Left lung (tissue), 10 donors: ENCODE measurements around the gene BCAT1. TPM values are rescaled to one million over a fixed set of nuclear protein-coding genes. Genes with fewer than 3 reads are reported as not detected.
"Not testable (repeated sequence)": the region's sequence is repeated elsewhere in the genome, so short reads cannot be mapped to it uniquely, and the experiment has no call there.

Experiments used
- ATAC-seq: fragments of 200-7000 bp; cut with Tn5 transposase; one replicate; pipeline ENCODE4 v1.9.1; 2020; ENCODE audit warnings: moderate library complexity
- DNase-seq, 4 donors: peaks; one replicate each; pipeline ENCODE4 v3.0.0-alpha.2; 2013 to 2020
- H3K27ac ChIP-seq, 2 donors: fragments of 200-600 bp; sonication (generic) in 1 of 2; one replicate each; pipeline versions ENCODE4 v1.5.0 to v1.8.0; 2020 to 2021
- H3K27me3 ChIP-seq, 2 donors: fragments of 200-600 bp; sonication (generic) in 1 of 2; one replicate each; pipeline versions ENCODE4 v1.5.0 to v1.8.0; 2020 to 2021
- H3K36me3 ChIP-seq, 2 donors: fragments of 200-600 bp; sonication (generic) in 1 of 2; one replicate each; pipeline versions ENCODE4 v1.5.0 to v1.8.0; 2020 to 2021
- H3K4me1 ChIP-seq, 2 donors: fragments of 200-600 bp; one replicate each; pipeline ENCODE4 v1.8.0; 2021
- H3K4me3 ChIP-seq, 2 donors: fragments of 200-600 bp; sonication (generic) in 1 of 2; one replicate each; pipeline versions ENCODE4 v1.5.0 to v1.8.0; 2020 to 2021; ENCODE audit warnings: mild to moderate bottlenecking in 1 of 2
- H3K9me3 ChIP-seq, 2 donors: fragments of 200-600 bp; sonication (generic) in 1 of 2; one replicate each; pipeline versions ENCODE4 v1.5.0 to v1.8.0; 2020 to 2021
- CTCF ChIP-seq, 2 donors: fragments of 200-600 bp; sonication (generic) in 1 of 2; IDR thresholded peaks; one replicate each; pipeline versions ENCODE4 v1.5.0 to v1.8.0; 2021; ENCODE audit warnings: antibody characterized with exemption in 2 of 2
- intact Hi-C, 2 donors: fragments of 100-400 bp; cut with DNase I; formaldehyde crosslinking; loops; one replicate each; pipeline versions ENCODE4 v1.11.2 to v1.14.2; 2022
- polyA plus RNA-seq, 6 donors: library from polyadenylated mRNA; unstranded; fragments of 120-200 nt; gene quantifications; one replicate each; pipeline ENCODE4 v1.2.1, GENCODE V29; 2013; ENCODE audit not compliant: insufficient read length in 6 of 6
- total RNA-seq, 2 donors: library from RNA; stranded (reverse); fragmentation: NEBNext Ultra II Directional; extraction: Animal tissue kit (Norgen Biotek cat#: 25700); gene quantifications; one replicate each; pipeline ENCODE4 v1.2.1, GENCODE V29; 2021
- donor health status: DM: no; HTN: yes; CAD: no.
- donor health status: DM: no; HTN: no; CAD: no.

BCAT1 gene
- total and polyA plus RNA-seq, 8 donors, result 29.3 to 131 (median 39.5) TPM

- TF ChIP-seq CTCF (IDR thresholded peaks at IDR 0.05), result no peak
- Histone ChIP-seq H3K9me3 (no peaks in the 10 kb centered on the region), H3K27me3 (no peaks in the 10 kb centered on the region), H3K4me3 (no peak overlapping the region), H3K27ac (no peak overlapping the region), H3K4me1 (no peaks in the 10 kb centered on the region), H3K36me3 (no peaks in the 10 kb centered on the region)
- no peak for ATAC-seq
- no peak for DNase-seq
- intact Hi-C loops, result no loop called here
Measured at GRCh38 chr12:24937553-24938244, 11.2 kb downstream of the BCAT1 start.

GRCh38 chr12:24933694-24934407, 15.1 kb downstream of the BCAT1 start:
- no peaks in the 10 kb centered on the region for H3K36me3 ChIP-seq
- no peak overlapping the region for H3K27ac ChIP-seq
- H3K9me3 ChIP-seq, result no peaks in the 10 kb centered on the region
- no peaks in the 10 kb centered on the region for H3K4me1 ChIP-seq
- H3K4me3 ChIP-seq, result no peak overlapping the region
- no peaks in the 10 kb centered on the region for H3K27me3 ChIP-seq
- intact Hi-C loops, result no loop called here
- no peak for TF ChIP-seq CTCF (IDR thresholded peaks at IDR 0.05)
- no peak for DNase-seq
- no peak for ATAC-seq

DNA sequence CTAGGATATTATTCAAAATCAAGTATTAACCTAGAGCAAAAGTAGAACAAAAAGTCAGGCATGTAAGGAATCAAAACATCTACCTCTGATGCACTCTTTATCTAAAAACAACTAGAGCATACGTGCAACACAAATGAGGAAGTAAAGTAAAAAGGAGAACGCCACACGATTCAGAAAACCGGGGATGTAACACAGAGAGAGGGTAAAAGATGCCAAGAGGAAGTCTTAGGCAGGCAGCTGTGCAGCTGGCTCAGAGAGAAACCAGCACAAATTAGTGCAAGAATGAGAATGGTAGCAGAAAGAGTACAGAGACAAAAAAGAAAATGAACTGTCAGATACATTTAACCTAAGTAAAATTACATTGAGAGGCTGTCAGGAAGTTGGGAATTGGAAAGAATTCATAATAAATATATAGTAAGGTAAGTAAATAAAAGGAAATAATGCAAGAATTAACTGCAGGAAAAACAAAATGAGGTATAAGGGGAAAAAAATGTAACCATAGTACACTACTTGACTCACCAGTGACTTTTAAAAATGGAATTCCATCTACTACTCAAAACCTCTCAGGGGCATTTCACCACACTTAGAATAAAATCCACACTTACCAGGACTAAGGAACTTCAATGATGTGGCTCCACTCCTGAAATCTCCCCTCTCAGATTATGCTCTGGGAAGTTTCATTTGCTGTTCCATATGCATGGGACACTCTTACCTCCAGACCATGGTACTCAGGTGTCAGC, 17.1 kb downstream of the BCAT1 start:
- intact Hi-C loops, result no loop called here
- no peak for DNase-seq
- TF ChIP-seq CTCF (IDR thresholded peaks at IDR 0.05), result no peak
- no peaks in the 10 kb centered on the region for H3K4me1 ChIP-seq
- peak overlapping the region in 1 of 2 donors; percentile 31 for H3K27ac ChIP-seq
- H3K36me3 ChIP-seq, result no peaks in the 10 kb centered on the region
- H3K4me3 ChIP-seq, result no peak overlapping the region
- no peaks in the 10 kb centered on the region for H3K9me3 ChIP-seq
- ATAC-seq, result peak; percentile 49
- no peaks in the 10 kb centered on the region for H3K27me3 ChIP-seq

- intact Hi-C loops, result no loop called here
- Histone ChIP-seq H3K27me3 (no peaks in the 10 kb centered on the region), H3K36me3 (no peaks in the 10 kb centered on the region), H3K27ac (no peak overlapping the region), H3K9me3 (no peaks in the 10 kb centered on the region), H3K4me1 (no peaks in the 10 kb centered on the region), H3K4me3 (no peak overlapping the region)
- TF ChIP-seq CTCF (IDR thresholded peaks at IDR 0.05), result no peak
- ATAC-seq (no peak), DNase-seq (no peak)
Measured at GRCh38 chr12:24929953-24930352, 18.9 kb downstream of the BCAT1 start.

DNA sequence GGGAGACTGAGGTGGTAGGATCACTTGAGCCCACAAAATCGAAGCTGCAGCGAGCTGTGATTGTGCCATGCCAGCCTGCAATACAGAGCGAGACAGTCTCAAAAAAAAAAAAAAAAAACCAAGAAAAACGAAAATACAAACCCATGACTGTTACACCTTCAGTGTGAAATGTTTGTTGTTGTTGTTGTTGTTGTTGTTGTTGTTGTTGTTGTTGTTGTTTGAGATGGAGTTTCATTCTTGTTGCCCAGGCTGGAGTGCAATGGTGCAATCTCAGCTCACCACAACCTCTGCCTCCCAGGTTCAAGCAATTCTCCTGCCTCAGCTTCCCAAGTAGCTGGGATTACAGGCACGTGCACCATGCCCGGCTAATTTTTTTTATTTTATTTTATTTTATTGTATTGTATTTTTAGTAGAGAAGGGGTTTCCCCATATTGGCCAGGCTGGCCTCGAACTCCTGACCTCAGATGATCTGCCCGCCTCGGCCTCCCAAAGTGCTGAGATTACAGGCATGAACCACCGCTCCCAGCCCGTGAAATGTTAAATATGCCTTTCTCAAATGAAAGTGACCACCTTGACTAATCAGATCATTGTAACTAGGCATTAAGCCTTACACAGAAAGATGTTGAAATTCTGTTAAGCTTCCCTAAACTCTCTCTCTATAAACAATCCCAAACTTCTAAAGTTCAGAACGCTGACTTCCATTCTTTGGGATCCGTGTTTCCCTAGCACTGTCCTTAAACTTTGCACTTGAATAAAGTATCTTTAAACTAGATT, 20.2 kb downstream of the BCAT1 start:
- H3K27ac ChIP-seq, H3K27me3 ChIP-seq, H3K36me3 ChIP-seq, ATAC-seq, H3K4me3 ChIP-seq, H3K9me3 ChIP-seq, DNase-seq, intact Hi-C loops, H3K4me1 ChIP-seq: not testable (repeated sequence)
